ENCODE results near the gene ATE1. TPM values are rescaled to one million over a fixed set of nuclear protein-coding genes. Genes with fewer than 3 reads are reported as not detected.

ATE1 gene
- total and polyA plus RNA-seq, 2 of the 4 experiments (the other 2 are of a cell fraction), result 6.4 to 27.8 TPM

DNA sequence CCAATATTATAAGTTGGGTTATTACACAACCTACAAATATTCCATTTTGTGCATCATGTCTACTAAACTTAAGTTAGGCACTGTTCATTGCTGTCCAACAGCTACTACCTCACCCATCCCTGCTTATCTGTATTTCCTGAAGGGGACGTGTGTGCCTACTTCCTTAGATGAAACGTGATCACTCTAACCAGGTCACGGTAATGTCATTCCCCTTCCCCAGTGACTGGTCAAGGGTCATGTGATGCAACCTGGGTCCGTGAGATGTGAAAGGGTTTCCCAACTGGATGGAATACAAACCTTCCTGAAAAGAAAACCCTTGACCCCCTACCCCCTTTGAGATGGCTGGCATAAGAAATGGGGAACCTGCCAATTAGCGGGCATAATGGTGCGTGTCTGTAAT, 48.8 kb upstream of the ATE1 start:
- Histone ChIP-seq H3K36me3 (ENCODE audit: control insufficient read depth, insufficient read depth, low read length) (no peaks in the 10 kb centered on the region), H4K5ac (ENCODE audit: low read depth, low read length) (no peak overlapping the region), H3K9me3 (ENCODE audit: control insufficient read depth, insufficient read depth, low read length) (no peaks in the 10 kb centered on the region), H2BK120ac (ENCODE audit: low read depth, low read length) (no peak overlapping the region), H3K23ac (ENCODE audit: low read depth, low read length) (no peak overlapping the region), H3K27ac (ENCODE audit: insufficient read depth, low read length) (no peak overlapping the region), H2BK15ac (ENCODE audit: low read depth, low read length) (no peak overlapping the region), H2AK9ac (replicated peaks; ENCODE audit: low read depth, low read length, poor library complexity) (no peak overlapping the region), H3K79me1 (ENCODE audit: low read depth in 1 of 2, low read length in 2 of 2) (peaks cover 5 to 13% of the 10 kb centered on the region in 2 experiments), H4K20me1 (ENCODE audit: insufficient read depth, low read length) (no peaks in the 10 kb centered on the region), H3K4me1 (ENCODE audit: control insufficient read depth, insufficient read depth, low read length) (peaks cover 2% of the 10 kb centered on the region; the same call in 1 of the 2 replicates), H3K9ac (ENCODE audit: low read depth, low read length) (no peak overlapping the region), H3K27me3 (ENCODE audit: control insufficient read depth, insufficient read depth, low read length) (no peaks in the 10 kb centered on the region), H3K56ac (ENCODE audit: extremely low read depth, insufficient read depth, low read length) (no peak overlapping the region), H4K8ac (ENCODE audit: low read depth in 2 of 2, low read length in 2 of 2) (no peak overlapping the region), H3K9me1 (ENCODE audit: insufficient read depth, low read length) (peaks cover 3% of the 10 kb centered on the region; the same call in 1 of the 2 replicates), H3K4ac (ENCODE audit: low read depth, low read length) (no peak overlapping the region), H3K14ac (replicated peaks; ENCODE audit: low read depth, low read length) (no peak overlapping the region), H4K91ac (ENCODE audit: insufficient read depth, low read depth, low read length) (no peak overlapping the region), H2BK5ac (ENCODE audit: low read depth, low read length, poor library complexity, severe bottlenecking) (no peak overlapping the region), H2AK5ac (ENCODE audit: low read depth, low read length) (no peak overlapping the region), H3K4me3 (ENCODE audit: insufficient read depth, low read depth, low read length) (no peak overlapping the region), H3K4me2 (ENCODE audit: low read depth, low read length) (no peak overlapping the region), H3K18ac (ENCODE audit: low read depth, low read length) (no peak overlapping the region), H2BK20ac (ENCODE audit: low read depth, low read length) (no peak overlapping the region), H2AFZ (replicated peaks; ENCODE audit: low read length, poor library complexity) (no peak overlapping the region)
- WGBS, 2 experiments (ENCODE audit: extremely low coverage in 2 of 2, insufficient read length in 1 of 2), result 92% methylated on average over 2 of the region's 6 CpGs; no CpG with 5 or more reads in 1 of the 2 experiments
- no TSS peak for BruUV-seq (replicated peaks)
- intact Hi-C loops (cut with micrococcal nuclease), result no loop called here
- dilution Hi-C loops (cut with HindIII; ENCODE audit: low sequenced_read_pairs, unreplicated experiment), result no loop called here
- ATAC-seq (ENCODE audit: low read depth) (no peak), DNase-seq (no peak)
- TF ChIP-seq USF2 (IDR thresholded peaks at IDR 0.05; ENCODE audit: low read depth, low read length) (no peak), MXI1 (IDR thresholded peaks at IDR 0.05; ENCODE audit: borderline replicate concordance, low read depth, low read length) (no peak), FOS (IDR thresholded peaks at IDR 0.05; ENCODE audit: low read depth, low read length) (no peak), MAFK (IDR thresholded peaks at IDR 0.05; ENCODE audit: low read depth, low read length) (no peak), RFX5 (IDR thresholded peaks at IDR 0.05; ENCODE audit: low read depth, low read length) (no peak), CHD1 (IDR thresholded peaks at IDR 0.05; ENCODE audit: low read depth, low read length) (no peak), RAD21 (IDR thresholded peaks at IDR 0.05; ENCODE audit: low read length) (no peak), MAZ (IDR thresholded peaks at IDR 0.05; ENCODE audit: borderline replicate concordance, low read depth, low read length) (no peak), SMC3 (IDR thresholded peaks at IDR 0.05; ENCODE audit: low read depth, low read length) (no peak), CEBPB (IDR thresholded peaks at IDR 0.05; ENCODE audit: low read depth, low read length) (no peak), POLR2A (IDR thresholded peaks at IDR 0.05; ENCODE audit: low read depth, low read length) (no peak), BHLHE40 (IDR thresholded peaks at IDR 0.05; ENCODE audit: low read depth, low read length) (no peak), NFE2L2 (IDR thresholded peaks at IDR 0.05; ENCODE audit: low read depth, low read length) (no peak), RCOR1 (IDR thresholded peaks at IDR 0.05; ENCODE audit: insufficient replicate concordance, low read length) (no peak)
- TF ChIP-seq, protein P1, sequence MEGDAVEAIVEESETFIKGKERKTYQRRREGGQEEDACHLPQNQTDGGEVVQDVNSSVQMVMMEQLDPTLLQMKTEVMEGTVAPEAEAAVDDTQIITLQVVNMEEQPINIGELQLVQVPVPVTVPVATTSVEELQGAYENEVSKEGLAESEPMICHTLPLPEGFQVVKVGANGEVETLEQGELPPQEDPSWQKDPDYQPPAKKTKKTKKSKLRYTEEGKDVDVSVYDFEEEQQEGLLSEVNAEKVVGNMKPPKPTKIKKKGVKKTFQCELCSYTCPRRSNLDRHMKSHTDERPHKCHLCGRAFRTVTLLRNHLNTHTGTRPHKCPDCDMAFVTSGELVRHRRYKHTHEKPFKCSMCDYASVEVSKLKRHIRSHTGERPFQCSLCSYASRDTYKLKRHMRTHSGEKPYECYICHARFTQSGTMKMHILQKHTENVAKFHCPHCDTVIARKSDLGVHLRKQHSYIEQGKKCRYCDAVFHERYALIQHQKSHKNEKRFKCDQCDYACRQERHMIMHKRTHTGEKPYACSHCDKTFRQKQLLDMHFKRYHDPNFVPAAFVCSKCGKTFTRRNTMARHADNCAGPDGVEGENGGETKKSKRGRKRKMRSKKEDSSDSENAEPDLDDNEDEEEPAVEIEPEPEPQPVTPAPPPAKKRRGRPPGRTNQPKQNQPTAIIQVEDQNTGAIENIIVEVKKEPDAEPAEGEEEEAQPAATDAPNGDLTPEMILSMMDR (conservative IDR thresholded peaks at IDR 0.05; ENCODE audit: low read depth, low read length), result no peak
- TF ChIP-seq, protein P2, sequence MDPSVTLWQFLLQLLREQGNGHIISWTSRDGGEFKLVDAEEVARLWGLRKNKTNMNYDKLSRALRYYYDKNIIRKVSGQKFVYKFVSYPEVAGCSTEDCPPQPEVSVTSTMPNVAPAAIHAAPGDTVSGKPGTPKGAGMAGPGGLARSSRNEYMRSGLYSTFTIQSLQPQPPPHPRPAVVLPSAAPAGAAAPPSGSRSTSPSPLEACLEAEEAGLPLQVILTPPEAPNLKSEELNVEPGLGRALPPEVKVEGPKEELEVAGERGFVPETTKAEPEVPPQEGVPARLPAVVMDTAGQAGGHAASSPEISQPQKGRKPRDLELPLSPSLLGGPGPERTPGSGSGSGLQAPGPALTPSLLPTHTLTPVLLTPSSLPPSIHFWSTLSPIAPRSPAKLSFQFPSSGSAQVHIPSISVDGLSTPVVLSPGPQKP (IDR thresholded peaks at IDR 0.05; ENCODE audit: borderline replicate concordance, low read depth, low read length), result no peak
- in situ Hi-C loops (cut with MboI; ENCODE audit: low sequenced_read_pairs), result no loop called here
- ChIA-PET CTCF (no interaction called here), POLR2A (ENCODE audit: unreplicated experiment) (no interaction called here)
